SH-SY5Y (cell line): ENCODE results near the gene TMEM151B.

Source experiments
- GATA2 ChIP-seq: IDR thresholded peaks from 2 replicates; pipeline ENCODE4 v1.6.1; 2011; ENCODE audit warnings: mild to moderate bottlenecking, low read depth, low read length
- GATA3 ChIP-seq: IDR thresholded peaks from 2 replicates; pipeline ENCODE4 v1.6.1; 2011; ENCODE audit warnings: low read depth, mild to moderate bottlenecking, low read length, moderate library complexity

DNA sequence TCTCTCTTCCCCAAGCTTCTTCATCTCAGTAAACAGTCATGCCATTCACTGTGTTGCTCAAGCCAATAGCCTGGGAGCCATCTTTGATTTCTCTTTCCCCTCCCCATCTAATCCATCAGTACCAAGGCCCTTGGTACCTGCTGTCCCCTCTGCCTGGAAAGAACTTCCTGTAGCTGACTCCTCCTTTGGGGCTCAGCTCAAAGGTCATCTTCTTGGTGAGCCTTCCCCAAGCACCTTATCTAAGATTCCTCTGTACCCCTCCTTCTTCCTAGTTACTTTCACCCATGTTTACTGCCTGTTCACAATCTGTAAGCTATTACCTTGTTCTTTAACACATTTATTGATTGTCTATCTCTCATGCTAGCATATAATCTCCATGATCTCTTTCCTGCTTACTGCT lies 39.4 kb downstream of the TMEM151B start:
- TF ChIP-seq GATA2, result no peak
- TF ChIP-seq GATA3, result no peak
